HG03432 (cell line): Measurements from ENCODE around the gene DHCR24.

Source experiments
- ATAC-seq: cut with Tn5 transposase; IDR thresholded peaks from one replicate; pipeline ENCODE4 v1.9.1; 2021; ENCODE audit warnings: mild to moderate bottlenecking, moderate library complexity; ENCODE audit not compliant: unreplicated experiment

Gene DHCR24

GRCh38 chr1:54846716-54847284 lies 40.2 kb downstream of the DHCR24 start:
- ATAC-seq = no peak

DNA sequence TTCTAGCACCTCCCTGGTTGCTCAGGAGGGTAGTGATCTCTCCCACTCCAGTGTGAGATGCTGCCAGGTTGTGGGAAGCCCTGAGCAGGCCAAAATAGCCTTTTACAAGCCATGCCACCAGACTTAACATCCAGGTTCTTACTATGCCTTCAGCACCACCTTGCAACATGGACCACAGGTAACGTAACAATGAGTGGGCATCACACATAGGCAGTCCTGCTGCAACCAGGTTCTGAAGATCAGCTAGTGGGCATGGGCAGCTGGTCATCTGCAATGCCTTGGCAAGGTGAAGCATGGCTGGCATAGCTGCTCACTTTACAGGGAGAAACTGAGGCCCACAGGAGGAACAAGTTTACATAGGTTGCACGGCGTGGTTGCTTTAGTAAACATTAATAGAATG lies 40.7 kb downstream of the DHCR24 start:
- no peak for ATAC-seq

GRCh38 chr1:54845772-54846171 lies 41.2 kb downstream of the DHCR24 start:
- no peak for ATAC-seq

DNA sequence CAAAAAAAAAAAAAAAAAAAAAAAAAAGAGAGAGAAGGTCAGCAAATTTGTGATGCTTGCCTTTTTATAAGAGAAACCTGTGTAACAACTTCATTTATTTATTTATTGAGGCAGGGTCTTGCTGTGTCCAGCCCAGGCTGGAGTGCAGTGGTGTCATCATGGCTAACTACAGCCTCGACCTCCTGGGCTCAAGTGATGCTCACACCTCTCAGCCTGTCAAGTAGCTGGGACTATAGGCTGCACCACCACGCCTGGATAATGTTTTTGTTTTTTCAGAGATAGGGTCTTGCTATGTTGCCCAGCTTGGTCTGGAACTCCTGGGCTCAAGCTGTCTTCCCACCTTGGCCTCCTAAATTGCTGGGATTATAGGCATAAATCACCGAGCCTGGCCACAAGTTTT lies 42.4 kb downstream of the DHCR24 start:
- no peak for ATAC-seq

GRCh38 chr1:54843449-54843848 lies 43.5 kb downstream of the DHCR24 start:
- ATAC-seq = no peak

- no peak for ATAC-seq
These were observed 44.0 kb downstream of the DHCR24 start for GRCh38 chr1:54842963-54843362.

DNA sequence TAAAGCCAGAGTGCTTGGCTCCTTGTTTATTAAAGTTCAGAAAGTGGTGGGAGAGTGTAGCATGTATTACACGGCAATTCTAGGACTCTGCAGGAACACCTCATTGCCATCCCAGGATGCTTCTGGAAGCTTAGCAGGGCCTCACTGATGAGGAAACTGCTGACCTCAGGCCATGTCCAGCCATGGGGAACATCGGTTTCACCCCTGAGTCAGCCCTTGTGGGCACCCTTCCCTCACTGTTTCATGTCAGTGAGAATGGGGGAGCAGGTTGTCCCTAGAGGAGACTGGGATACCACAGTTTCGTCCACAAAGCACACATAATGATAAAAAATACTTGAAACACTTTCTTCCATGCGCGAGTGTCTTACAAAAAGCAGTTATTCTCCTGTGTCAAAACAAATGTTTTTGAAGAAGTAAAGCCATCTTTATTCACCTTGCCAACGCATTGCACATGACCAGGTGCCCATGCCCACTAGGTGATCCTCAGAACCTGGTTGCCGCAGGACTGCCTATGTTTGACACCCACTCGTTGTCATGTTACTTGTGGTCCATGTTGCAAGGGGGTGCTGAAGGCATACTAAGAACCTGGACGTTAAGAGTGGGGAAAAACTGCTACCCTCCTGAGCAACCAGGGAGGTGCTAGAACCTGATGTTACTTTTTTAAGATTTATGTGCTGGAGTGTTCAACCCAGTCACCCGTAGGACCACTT lies 44.6 kb downstream of the DHCR24 start:
- no peak for ATAC-seq

- ATAC-seq = no peak
These were observed 47.2 kb downstream of the DHCR24 start for GRCh38 chr1:54839824-54840223.

GRCh38 chr1:54838565-54839180 lies 48.3 kb downstream of the DHCR24 start:
- no peak for ATAC-seq

- ATAC-seq = no peak
These were observed 49.8 kb downstream of the DHCR24 start for GRCh38 chr1:54837002-54837853.

DNA sequence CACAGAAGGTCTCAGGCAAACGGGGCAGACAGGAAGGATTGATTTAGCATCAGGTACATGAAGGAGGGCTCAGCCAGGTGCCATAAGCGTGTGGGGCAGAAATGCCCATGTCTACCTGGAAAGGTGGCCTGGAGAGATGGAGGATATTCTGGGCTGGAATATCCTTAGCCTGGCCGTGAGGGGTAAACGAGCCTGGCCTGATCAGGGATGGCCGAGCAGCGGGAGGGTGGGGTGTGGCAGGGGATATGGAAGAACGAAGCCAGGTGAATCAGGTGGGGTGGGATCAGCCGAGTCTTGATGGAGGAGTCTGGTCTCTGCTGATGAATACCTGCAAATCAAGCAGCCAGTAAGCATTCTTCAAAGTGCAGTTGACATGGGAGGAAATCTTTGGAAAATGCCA lies 50.4 kb downstream of the DHCR24 start:
- ATAC-seq = no peak

GRCh38 chr1:54835970-54836369 lies 51.0 kb downstream of the DHCR24 start:
- ATAC-seq = no peak

DNA sequence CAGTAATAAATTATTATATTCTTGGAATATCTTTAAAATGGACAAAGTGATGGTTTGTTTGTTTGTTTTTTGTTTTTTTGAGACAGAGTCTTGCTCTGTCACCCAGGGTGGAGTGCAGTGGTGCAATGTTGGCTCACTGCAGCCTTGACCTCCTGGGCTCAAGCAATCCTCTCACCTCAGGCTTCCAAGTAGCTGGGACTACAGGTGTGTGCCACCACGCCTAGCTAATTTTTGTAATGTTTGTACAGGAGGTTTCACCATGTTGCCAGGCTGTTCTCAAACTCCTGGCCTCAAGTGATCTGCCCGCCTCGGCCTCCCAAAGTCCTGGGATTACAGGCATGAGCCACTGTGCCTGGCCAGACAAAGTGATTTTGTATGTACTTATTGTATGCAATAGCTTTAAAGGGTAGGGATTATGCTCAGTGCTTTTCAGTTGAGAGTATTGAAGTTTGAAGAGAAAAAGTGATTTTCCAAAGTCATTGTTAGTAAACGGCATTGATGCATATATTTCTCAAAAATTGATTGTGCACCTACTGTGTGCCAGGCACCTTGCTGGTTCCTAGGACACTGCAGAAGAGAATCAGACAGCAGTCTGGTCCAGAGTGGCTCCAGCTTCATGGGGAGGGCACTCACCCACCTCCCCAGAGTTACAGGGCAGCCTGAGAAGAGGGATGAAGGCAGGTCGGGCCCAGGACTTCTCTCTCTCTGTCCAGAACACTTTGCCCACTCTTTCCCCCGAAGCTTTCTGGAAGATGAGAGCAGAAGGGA lies 51.7 kb downstream of the DHCR24 start:
- no peak for ATAC-seq

DNA sequence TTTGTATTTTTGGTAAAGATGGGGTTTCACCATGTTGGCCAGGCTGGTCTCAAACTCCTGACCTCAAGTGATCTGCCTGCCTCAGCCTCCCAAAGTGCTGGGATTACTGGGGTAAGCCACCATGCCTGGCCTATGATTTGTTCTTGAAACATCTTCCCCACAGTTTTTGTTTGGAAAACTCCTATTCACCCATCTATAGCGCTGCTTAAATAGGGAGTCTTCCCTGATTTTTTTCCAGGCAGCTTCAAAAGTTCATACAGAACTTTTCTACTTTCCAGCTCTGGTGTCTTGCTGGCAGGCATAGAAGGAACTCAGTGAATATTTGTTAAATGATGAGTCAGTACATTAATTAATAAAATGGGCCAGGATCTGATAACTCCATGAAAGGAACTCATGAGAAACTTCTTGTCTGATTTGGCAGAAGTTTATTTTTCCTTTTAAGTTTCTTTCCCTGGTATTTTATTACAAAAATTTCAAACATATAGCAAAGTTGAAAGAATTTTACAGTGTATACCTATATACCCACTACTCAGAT lies 52.9 kb downstream of the DHCR24 start:
- no peak for ATAC-seq

DNA sequence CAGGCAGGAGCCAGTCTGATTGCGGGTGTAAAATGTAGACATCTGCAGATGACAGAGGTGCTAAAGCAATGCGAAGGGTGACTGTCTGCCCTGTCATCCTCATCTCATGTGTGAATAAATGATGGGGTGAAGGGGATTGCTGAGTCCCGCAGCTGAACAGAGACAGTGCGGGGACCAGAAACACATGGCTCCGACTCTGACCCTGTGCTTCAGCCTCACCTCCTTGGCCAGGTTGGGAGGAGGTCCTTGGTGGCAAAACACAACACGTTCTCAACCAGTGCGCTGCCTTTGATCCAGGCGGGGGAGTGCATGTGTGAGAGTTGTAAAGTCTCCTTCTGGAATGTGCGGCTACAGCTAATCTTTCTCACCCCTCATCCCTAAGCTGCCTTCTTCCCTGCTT lies 53.9 kb downstream of the DHCR24 start:
- no peak for ATAC-seq

DNA sequence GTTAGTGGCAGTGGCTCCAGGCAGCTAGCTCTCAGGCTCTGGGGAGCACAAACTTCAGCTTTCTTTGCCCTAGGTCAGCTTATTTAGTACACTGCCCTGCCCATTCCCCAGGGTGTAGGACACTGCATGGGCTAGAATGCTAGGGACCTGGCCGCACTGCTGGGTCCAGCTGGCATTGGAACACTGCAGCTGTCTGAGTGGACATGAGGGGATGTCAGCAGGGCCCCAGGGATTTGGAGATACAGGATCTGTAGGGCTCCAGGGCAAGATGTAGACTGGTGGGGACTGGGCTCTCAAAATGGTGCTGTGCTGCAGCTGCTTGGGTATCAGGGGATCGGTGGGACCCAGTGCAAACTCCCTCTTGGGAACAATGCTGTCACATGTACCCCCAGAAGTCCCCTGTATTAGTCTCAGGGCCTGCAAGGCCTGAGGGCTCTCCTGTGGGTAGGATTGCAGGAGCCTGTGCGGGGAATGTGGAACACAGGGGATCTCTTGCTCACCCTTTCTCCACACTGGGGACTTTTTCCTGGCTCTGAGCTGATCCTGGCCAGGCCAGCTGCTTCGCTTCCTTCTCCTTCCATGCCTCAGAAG lies 60.7 kb downstream of the DHCR24 start:
- ATAC-seq = no peak

- no peak for ATAC-seq
These were observed 61.3 kb downstream of the DHCR24 start for GRCh38 chr1:54825696-54826095.

DNA sequence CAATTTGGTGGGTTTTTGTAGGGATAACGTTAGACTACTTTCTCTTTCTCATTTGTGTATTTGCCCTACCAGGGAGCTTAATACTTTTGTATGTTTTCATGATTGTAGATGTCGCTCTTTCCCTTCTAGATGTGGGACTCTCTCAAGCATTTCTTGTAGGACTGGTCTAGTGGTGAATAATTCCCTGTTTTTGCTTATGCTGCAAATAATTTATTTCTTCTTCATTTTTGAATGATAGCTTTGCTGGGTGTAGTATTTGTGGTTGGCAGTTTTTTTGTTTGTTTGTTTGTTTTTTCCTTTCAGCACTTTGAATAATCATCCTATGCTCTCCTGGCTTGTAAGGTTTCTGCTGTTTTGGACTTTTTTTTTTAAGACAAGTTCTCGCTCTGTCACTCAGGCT lies 63.3 kb downstream of the DHCR24 start:
- ATAC-seq = no peak

GRCh38 chr1:54819733-54820132 lies 67.3 kb downstream of the DHCR24 start:
- no peak for ATAC-seq

DNA sequence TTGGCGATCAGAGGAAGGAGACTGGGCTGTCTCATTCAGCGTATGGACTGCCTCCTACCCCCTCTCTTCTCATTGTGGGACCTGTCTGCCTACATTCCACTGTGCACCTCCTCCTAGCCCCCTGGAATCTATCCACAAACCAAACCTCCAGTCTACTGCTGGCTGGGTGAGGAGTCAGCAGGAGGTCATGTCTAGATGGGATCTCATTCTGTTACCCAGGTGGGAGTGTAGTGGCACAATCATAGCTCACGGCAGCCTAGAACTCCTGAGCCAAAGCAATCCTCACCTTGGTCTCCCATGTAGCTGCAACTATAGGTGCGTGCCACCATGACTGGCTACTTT lies 67.8 kb downstream of the DHCR24 start:
- no peak for ATAC-seq
